Astrocyte (in vitro differentiated cells and primary cell): ENCODE data around the gene FEZ2. TPM values are rescaled to one million over a fixed set of nuclear protein-coding genes. Genes with fewer than 3 reads are reported as not detected.

Experiments
- DNase-seq: peaks from one replicate; pipeline ENCODE4 v3.0.0-alpha.2; 2010; ENCODE audit warnings: low read depth
- FAIRE-seq: peaks from 2 replicates; lab custom pipeline; 2011; peaks lifted over from hg19 to GRCh38; lab: Jason Lieb, UNC
- H2AFZ ChIP-seq: 2 replicates; pipeline ENCODE4 v1.6.0; 2012; ENCODE audit warnings: low read depth, low read length, inconsistent platforms
- H3K27ac ChIP-seq: 2 replicates; pipeline ENCODE4 v1.5.1; 2011; ENCODE audit warnings: low read depth, low read length, inconsistent platforms
- H3K27me3 ChIP-seq: 2 replicates; pipeline ENCODE4 v1.6.0; 2011; ENCODE audit warnings: low read length, inconsistent platforms; ENCODE audit not compliant: insufficient read depth
- H3K36me3 ChIP-seq: 2 replicates; pipeline ENCODE4 v1.5.1; 2011; ENCODE audit warnings: low read length, inconsistent platforms; ENCODE audit not compliant: insufficient read depth
- H3K4me1 ChIP-seq: 2 replicates; pipeline ENCODE4 v1.5.1; 2011; ENCODE audit warnings: low read length, inconsistent platforms; ENCODE audit not compliant: insufficient read depth
- H3K4me2 ChIP-seq: 2 replicates; pipeline ENCODE4 v1.6.0; 2012; ENCODE audit warnings: low read length, inconsistent platforms
- H3K4me3 ChIP-seq: 2 replicates; pipeline ENCODE4 v1.5.1; 2011; ENCODE audit warnings: low read depth, mild to moderate bottlenecking, low read length, inconsistent platforms; ENCODE audit not compliant: insufficient read depth
- H3K79me2 ChIP-seq: 2 replicates; pipeline ENCODE4 v1.6.0; 2012; ENCODE audit warnings: mild to moderate bottlenecking, low read length, inconsistent platforms; ENCODE audit not compliant: insufficient read depth
- H3K9ac ChIP-seq: 2 replicates; pipeline ENCODE4 v1.6.0; 2012; ENCODE audit warnings: mild to moderate bottlenecking, low read length, inconsistent platforms
- H3K9me3 ChIP-seq: 2 replicates; pipeline ENCODE4 v1.5.1; 2012; ENCODE audit warnings: low read depth, mild to moderate bottlenecking, low read length, inconsistent platforms; ENCODE audit not compliant: insufficient read depth
- H4K20me1 ChIP-seq: 2 replicates; pipeline ENCODE4 v1.6.0; 2012; ENCODE audit warnings: low read length, inconsistent platforms; ENCODE audit not compliant: insufficient read depth
- H3K27ac Mint-ChIP-seq: one replicate; pipeline ENCODE4 v1.8.0; 2021; ENCODE audit warnings: mild to moderate bottlenecking, mixed read lengths; ENCODE audit not compliant: unreplicated experiment
- H3K27me3 Mint-ChIP-seq: one replicate; pipeline ENCODE4 v1.8.0; 2021; ENCODE audit warnings: low read depth, mixed read lengths; ENCODE audit not compliant: unreplicated experiment
- H3K36me3 Mint-ChIP-seq: one replicate; pipeline ENCODE4 v1.8.0; 2021; ENCODE audit warnings: low read depth, mixed read lengths; ENCODE audit not compliant: unreplicated experiment
- H3K4me1 Mint-ChIP-seq: one replicate; pipeline ENCODE4 v1.8.0; 2021; ENCODE audit warnings: low read depth, mixed read lengths; ENCODE audit not compliant: unreplicated experiment
- H3K4me3 Mint-ChIP-seq: one replicate; pipeline ENCODE4 v1.8.0; 2021; ENCODE audit warnings: mild to moderate bottlenecking, moderate library complexity, mixed read lengths; ENCODE audit not compliant: unreplicated experiment
- H3K9me3 Mint-ChIP-seq: one replicate; pipeline ENCODE4 v1.8.0; 2021; ENCODE audit warnings: mild to moderate bottlenecking, mixed read lengths; ENCODE audit not compliant: unreplicated experiment
- CTCF ChIP-seq: IDR thresholded peaks from 2 replicates; pipeline ENCODE4 v1.5.1; 2011; ENCODE audit warnings: low read depth, mild to moderate bottlenecking, inconsistent platforms, low read length, moderate library complexity; ENCODE audit not compliant: insufficient read depth
- EZH2 ChIP-seq: IDR thresholded peaks from 2 replicates; pipeline ENCODE4 v1.6.1; 2012; ENCODE audit warnings: mild to moderate bottlenecking, low read length, inconsistent platforms; ENCODE audit not compliant: insufficient read depth
- total RNA-seq: library from RNA; stranded (reverse); gene quantifications from 2 replicates; pipeline ENCODE4 v1.2.1, GENCODE V29; 2021

FEZ2 gene
- total RNA-seq, 1 donor from 2014 or later: 45.0 TPM

GRCh38 chr2:36577884-36578283 lies 20.1 kb downstream of the FEZ2 start:
- no peaks in the 10 kb centered on the region for H3K9me3 ChIP-seq
- H3K27me3 ChIP-seq: no peaks in the 10 kb centered on the region
- H3K4me1 ChIP-seq: no peaks in the 10 kb centered on the region
- H3K27ac Mint-ChIP-seq: no peak overlapping the region
- H3K4me3 Mint-ChIP-seq: no peak overlapping the region
- peaks cover 20% of the 10 kb centered on the region for H3K79me2 ChIP-seq
- no peak overlapping the region for H3K9ac ChIP-seq
- DNase-seq: no peak
- FAIRE-seq: no peak
- TF ChIP-seq EZH2 (no peak), CTCF (no peak)
- H3K36me3 ChIP-seq: peaks cover 46% of the 10 kb centered on the region
- H3K4me1 Mint-ChIP-seq: no peaks in the 10 kb centered on the region
- H3K27ac ChIP-seq: no peak overlapping the region
- H3K27me3 Mint-ChIP-seq: no peaks in the 10 kb centered on the region
- peaks cover 42% of the 10 kb centered on the region for H3K36me3 Mint-ChIP-seq
- no peaks in the 10 kb centered on the region for H4K20me1 ChIP-seq
- H3K9me3 Mint-ChIP-seq: no peaks in the 10 kb centered on the region
- H2AFZ ChIP-seq: no peak overlapping the region
- no peak overlapping the region for H3K4me3 ChIP-seq
- no peak overlapping the region for H3K4me2 ChIP-seq

- Histone ChIP-seq H3K27ac (no peak overlapping the region), H4K20me1 (no peaks in the 10 kb centered on the region), H3K4me2 (no peak overlapping the region), H3K79me2 (peaks cover 41% of the 10 kb centered on the region), H3K36me3 (peaks cover 29% of the 10 kb centered on the region), H3K9me3 (no peaks in the 10 kb centered on the region), H3K4me1 (peaks cover 2% of the 10 kb centered on the region), H3K9ac (no peak overlapping the region), H2AFZ (no peak overlapping the region), H3K27me3 (no peaks in the 10 kb centered on the region), H3K4me3 (no peak overlapping the region)
- H3K36me3 Mint-ChIP-seq: peaks cover 31% of the 10 kb centered on the region
- no peaks in the 10 kb centered on the region for H3K9me3 Mint-ChIP-seq
- H3K4me1 Mint-ChIP-seq: peaks cover 4% of the 10 kb centered on the region
- TF ChIP-seq EZH2 (no peak), CTCF (no peak)
- FAIRE-seq: peak; percentile 39
- H3K27ac Mint-ChIP-seq: no peak overlapping the region
- H3K4me3 Mint-ChIP-seq: no peak overlapping the region
- no peaks in the 10 kb centered on the region for H3K27me3 Mint-ChIP-seq
- DNase-seq: no peak
Observed at GRCh38 chr2:36574560-36574959, 23.4 kb downstream of the FEZ2 start.

GRCh38 chr2:36573165-36573564 lies 24.8 kb downstream of the FEZ2 start:
- H3K79me2 ChIP-seq: peaks cover 47% of the 10 kb centered on the region
- H3K36me3 ChIP-seq: peaks cover 24% of the 10 kb centered on the region
- no peak overlapping the region for H3K27ac ChIP-seq
- no peak for DNase-seq
- no peaks in the 10 kb centered on the region for H3K27me3 ChIP-seq
- Mint-ChIP-seq H3K9me3 (no peaks in the 10 kb centered on the region), H3K4me1 (peaks cover 17% of the 10 kb centered on the region), H3K36me3 (peaks cover 18% of the 10 kb centered on the region), H3K27ac (no peak overlapping the region), H3K4me3 (no peak overlapping the region), H3K27me3 (no peaks in the 10 kb centered on the region)
- H3K4me2 ChIP-seq: no peak overlapping the region
- H4K20me1 ChIP-seq: no peaks in the 10 kb centered on the region
- TF ChIP-seq CTCF (no peak), EZH2 (no peak)
- H3K4me3 ChIP-seq: no peak overlapping the region
- peaks cover 16% of the 10 kb centered on the region for H3K4me1 ChIP-seq
- H3K9me3 ChIP-seq: no peaks in the 10 kb centered on the region
- no peak overlapping the region for H2AFZ ChIP-seq
- H3K9ac ChIP-seq: no peak overlapping the region
- FAIRE-seq: no peak
